HCT116 (cell line): ENCODE measurements around the gene NEB. TPM values are rescaled to one million over a fixed set of nuclear protein-coding genes. Genes with fewer than 3 reads are reported as not detected.

Experiments
- ATAC-seq: fragments of 200-7000 bp; cut with Tn5 transposase; 2 replicates; pipeline ENCODE4 v1.9.1; 2020; ENCODE audit warnings: mild to moderate bottlenecking, moderate library complexity
- BruUV-seq: library from RNA; stranded (reverse); fragments of 400-500 nt; replicated peaks from 2 replicates; lab custom pipeline; 2021; lab: Mats Ljungman, UMichigan
- CTCF ChIA-PET: fragments of 300-600 bp; sonication (Branson Sonifier 250); formaldehyde crosslinking; loops from one replicate; lab custom pipeline; 2021; ENCODE audit warnings: antibody characterized with exemption; lab: Charles Lee
- POLR2A ChIA-PET: fragments of 300-600, 350-600 bp; sonication (Branson Sonifier 250); formaldehyde crosslinking; loops from one replicate; lab custom pipeline; 2021; ENCODE audit warnings: antibody characterized with exemption; lab: Charles Lee
- RAD21 ChIA-PET, 2 experiments: fragments of 300-600 bp; sonication (Branson Sonifier 250); formaldehyde crosslinking; loops; one replicate each; lab custom pipeline; 2023; ENCODE audit warnings: low total read pairs in 2 of 2; ENCODE audit not compliant: uncharacterized antibody in 2 of 2, unreplicated experiment in 2 of 2, low non-redundant PET in 1 of 2; lab: Charles Lee
- DNase-seq: peaks from one replicate; pipeline ENCODE4 v3.0.0-alpha.2; 2010; ENCODE audit warnings: low read depth, low spot score
- H2AFZ ChIP-seq: fragments of 200-600 bp; shearing (Covaris generic), sonication (generic); 2 replicates; pipeline ENCODE4 v1.6.1; 2017; ENCODE audit warnings: low read depth, mixed run types, mixed read lengths, antibody characterized with exemption, low read length; ENCODE audit not compliant: poor library complexity, severe bottlenecking
- H3K27ac ChIP-seq: 2 replicates; pipeline ENCODE4 v1.5.1; 2012; ENCODE audit warnings: low read depth, low read length
- H3K27me3 ChIP-seq: fragments of 200-600 bp; sonication (generic); 2 replicates; pipeline ENCODE4 v1.6.1; 2016; ENCODE audit warnings: mixed run types, low read length, mixed read lengths; ENCODE audit not compliant: insufficient read depth
- H3K36me3 ChIP-seq, 2 experiments: fragments of 200-500 bp in 1 of 2; fragments of 200-600 bp in 1 of 2; sonication (Bioruptor generic) in 1 of 2; sonication (generic) in 1 of 2; 2 replicates each; pipeline versions ENCODE4 v1.5.1 to v1.6.1; 2014 to 2016; ENCODE audit warnings: low read length in 2 of 2, inconsistent platforms in 1 of 2, mixed read lengths in 1 of 2, mixed run types in 1 of 2; ENCODE audit not compliant: insufficient read depth in 2 of 2, control insufficient read depth in 1 of 2
- H3K4me1 ChIP-seq, 2 experiments: fragments of 200-600 bp in 1 of 2; sonication (generic) in 1 of 2; 2 replicates each; pipeline versions ENCODE4 v1.5.1 to v1.6.1; 2012 to 2017; ENCODE audit warnings: low read length in 2 of 2, inconsistent platforms in 1 of 2, mild to moderate bottlenecking in 1 of 2, mixed read lengths in 1 of 2, mixed run types in 1 of 2, moderate library complexity in 1 of 2; ENCODE audit not compliant: insufficient read depth in 2 of 2, control insufficient read depth in 1 of 2
- H3K4me2 ChIP-seq: fragments of 200-600 bp; sonication (generic); 2 replicates; pipeline ENCODE4 v1.6.1; 2017; ENCODE audit warnings: mixed run types, low read length, mixed read lengths
- H3K4me3 ChIP-seq, 2 experiments: fragments of 200-600 bp in 1 of 2; sonication (generic) in 1 of 2; replicated peaks in 1 of 2; 2 replicates each; pipeline ENCODE4 v1.5.1; 2011 to 2016; ENCODE audit warnings: low read length in 2 of 2, control low read depth in 1 of 2, low read depth in 1 of 2, mild to moderate bottlenecking in 1 of 2, mixed read lengths in 1 of 2, mixed run types in 1 of 2
- H3K79me2 ChIP-seq: fragments of 200-600 bp; sonication (generic); 2 replicates; pipeline ENCODE4 v1.6.1; 2017; ENCODE audit warnings: mild to moderate bottlenecking, mixed run types, low read length, moderate library complexity, mixed read lengths; ENCODE audit not compliant: insufficient read depth
- H3K9ac ChIP-seq: fragments of 200-600 bp; sonication (generic); 2 replicates; pipeline ENCODE4 v1.6.1; 2016; ENCODE audit warnings: low read length, mixed read lengths
- H3K9me2 ChIP-seq: fragments of 200-600 bp; sonication (generic), shearing (Covaris generic); 2 replicates; pipeline ENCODE4 v1.6.1; 2017; ENCODE audit warnings: mixed run types, mild to moderate bottlenecking, moderate library complexity; ENCODE audit not compliant: insufficient read depth
- H3K9me3 ChIP-seq, 2 experiments: fragments of 200-500 bp in 1 of 2; fragments of 200-600 bp in 1 of 2; sonication (Bioruptor generic) in 1 of 2; sonication (generic) in 1 of 2; 2 replicates each; pipeline ENCODE4 v1.6.1; 2014 to 2017; ENCODE audit warnings: low read length in 2 of 2, mixed read lengths in 2 of 2, inconsistent platforms in 1 of 2, low read depth in 1 of 2, mild to moderate bottlenecking in 1 of 2, mixed run types in 1 of 2, moderate library complexity in 1 of 2; ENCODE audit not compliant: control insufficient read depth in 1 of 2, insufficient read depth in 1 of 2
- H4K20me1 ChIP-seq: fragments of 200-600 bp; sonication (generic), shearing (Covaris generic); 2 replicates; pipeline ENCODE4 v1.6.1; 2017; ENCODE audit warnings: mixed run types, mild to moderate bottlenecking, moderate library complexity; ENCODE audit not compliant: insufficient read depth
- CTCF ChIP-seq, 3 experiments: fragments of 200-600 bp in 1 of 3; sonication (generic) in 1 of 3; IDR thresholded peaks in 2 of 3; conservative IDR thresholded peaks in 1 of 3; 2 replicates each; pipeline ENCODE4 v1.5.1; 2012 to 2017; ENCODE audit warnings: low read depth in 2 of 3, low read length in 2 of 3, antibody characterized with exemption in 1 of 3, borderline replicate concordance in 1 of 3, control low read depth in 1 of 3, mild to moderate bottlenecking in 1 of 3, mixed read lengths in 1 of 3, mixed run types in 1 of 3, moderate library complexity in 1 of 3; ENCODE audit not compliant: insufficient read depth in 1 of 3
- EGR1 ChIP-seq: IDR thresholded peaks from 2 replicates; pipeline ENCODE4 v1.6.1; 2012; ENCODE audit warnings: low read depth
- ELF1 ChIP-seq: IDR thresholded peaks from 2 replicates; pipeline ENCODE4 v1.6.1; 2012; ENCODE audit warnings: low read depth, borderline replicate concordance
- EZH2phosphoT487 ChIP-seq: fragments of 200-600 bp; IDR thresholded peaks from 2 replicates; pipeline ENCODE4 v1.6.1; 2018; ENCODE audit warnings: antibody characterized with exemption, borderline replicate concordance
- FOSL1 ChIP-seq: IDR thresholded peaks from 2 replicates; pipeline ENCODE4 v1.6.1; 2012; ENCODE audit warnings: low read depth
- JUND ChIP-seq: IDR thresholded peaks from 2 replicates; pipeline ENCODE4 v1.6.1; 2012
- YY1 ChIP-seq: IDR thresholded peaks from 2 replicates; pipeline ENCODE4 v1.6.1; 2011; ENCODE audit warnings: low read length, low read depth, moderate library complexity, mild to moderate bottlenecking; ENCODE audit not compliant: insufficient replicate concordance; ENCODE audit errors: extremely low read depth
- ZBTB33 ChIP-seq: IDR thresholded peaks from 2 replicates; pipeline ENCODE4 v1.6.1; 2011; ENCODE audit warnings: mild to moderate bottlenecking, low read length, moderate library complexity; ENCODE audit not compliant: insufficient replicate concordance; ENCODE audit errors: extremely low read depth
- intact Hi-C: fragments of 100-400 bp; cut with micrococcal nuclease; formaldehyde crosslinking; loops from 2 replicates; pipeline ENCODE4 v1.10.0; 2022
- total RNA-seq: library from RNA; stranded (reverse); gene quantifications from one replicate; pipeline ENCODE4 v1.2.1, GENCODE V29; 2021; ENCODE audit not compliant: unreplicated experiment
- TF ChIP-seq, protein P1 (sequence below): IDR thresholded peaks from 2 replicates; pipeline ENCODE4 v1.6.1; 2012
- TF ChIP-seq, protein P2 (sequence below): IDR thresholded peaks from 2 replicates; pipeline ENCODE4 v1.6.1; 2012; ENCODE audit warnings: low read depth

NEB gene
- total RNA-seq, 1 experiment from 2014 or later: 0.34 TPM

- RAD21 ChIA-PET: no interaction called here
- Histone ChIP-seq H3K27me3 (no peaks in the 10 kb centered on the region), H3K79me2 (no peaks in the 10 kb centered on the region), H3K9me3 (no peaks in the 10 kb centered on the region), H3K4me3 (no peak overlapping the region), H4K20me1 (no peaks in the 10 kb centered on the region), H3K4me2 (no peak overlapping the region), H3K9ac (no peak overlapping the region), H3K36me3 (no peaks in the 10 kb centered on the region), H3K9me2 (no peaks in the 10 kb centered on the region), H3K4me1 (no peaks in the 10 kb centered on the region), H2AFZ (no peak overlapping the region), H3K27ac (no peak overlapping the region)
- DNase-seq (no peak), ATAC-seq (no peak)
- no TSS peak for BruUV-seq
- POLR2A ChIA-PET: no interaction called here
- CTCF ChIA-PET: no interaction called here
- no peak for TF ChIP-seq JUND
- TF ChIP-seq, protein P1, sequence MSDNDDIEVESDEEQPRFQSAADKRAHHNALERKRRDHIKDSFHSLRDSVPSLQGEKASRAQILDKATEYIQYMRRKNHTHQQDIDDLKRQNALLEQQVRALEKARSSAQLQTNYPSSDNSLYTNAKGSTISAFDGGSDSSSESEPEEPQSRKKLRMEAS: no peak
- TF ChIP-seq ELF1: no peak
- TF ChIP-seq YY1: no peak
- no peak for TF ChIP-seq EGR1
- TF ChIP-seq EZH2phosphoT487: no peak
- TF ChIP-seq, protein P2, sequence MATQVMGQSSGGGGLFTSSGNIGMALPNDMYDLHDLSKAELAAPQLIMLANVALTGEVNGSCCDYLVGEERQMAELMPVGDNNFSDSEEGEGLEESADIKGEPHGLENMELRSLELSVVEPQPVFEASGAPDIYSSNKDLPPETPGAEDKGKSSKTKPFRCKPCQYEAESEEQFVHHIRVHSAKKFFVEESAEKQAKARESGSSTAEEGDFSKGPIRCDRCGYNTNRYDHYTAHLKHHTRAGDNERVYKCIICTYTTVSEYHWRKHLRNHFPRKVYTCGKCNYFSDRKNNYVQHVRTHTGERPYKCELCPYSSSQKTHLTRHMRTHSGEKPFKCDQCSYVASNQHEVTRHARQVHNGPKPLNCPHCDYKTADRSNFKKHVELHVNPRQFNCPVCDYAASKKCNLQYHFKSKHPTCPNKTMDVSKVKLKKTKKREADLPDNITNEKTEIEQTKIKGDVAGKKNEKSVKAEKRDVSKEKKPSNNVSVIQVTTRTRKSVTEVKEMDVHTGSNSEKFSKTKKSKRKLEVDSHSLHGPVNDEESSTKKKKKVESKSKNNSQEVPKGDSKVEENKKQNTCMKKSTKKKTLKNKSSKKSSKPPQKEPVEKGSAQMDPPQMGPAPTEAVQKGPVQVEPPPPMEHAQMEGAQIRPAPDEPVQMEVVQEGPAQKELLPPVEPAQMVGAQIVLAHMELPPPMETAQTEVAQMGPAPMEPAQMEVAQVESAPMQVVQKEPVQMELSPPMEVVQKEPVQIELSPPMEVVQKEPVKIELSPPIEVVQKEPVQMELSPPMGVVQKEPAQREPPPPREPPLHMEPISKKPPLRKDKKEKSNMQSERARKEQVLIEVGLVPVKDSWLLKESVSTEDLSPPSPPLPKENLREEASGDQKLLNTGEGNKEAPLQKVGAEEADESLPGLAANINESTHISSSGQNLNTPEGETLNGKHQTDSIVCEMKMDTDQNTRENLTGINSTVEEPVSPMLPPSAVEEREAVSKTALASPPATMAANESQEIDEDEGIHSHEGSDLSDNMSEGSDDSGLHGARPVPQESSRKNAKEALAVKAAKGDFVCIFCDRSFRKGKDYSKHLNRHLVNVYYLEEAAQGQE: no peak
- no peak for TF ChIP-seq CTCF (IDR thresholded peaks at IDR 0.05 in 2 of 3, conservative IDR thresholded peaks at IDR 0.05 in 1 of 3; ENCODE audit: borderline replicate concordance in 1 of 3, insufficient read depth in 1 of 3, low read depth in 2 of 3, low read length in 2 of 3)
- no peak for TF ChIP-seq FOSL1
- TF ChIP-seq ZBTB33: no peak
- intact Hi-C loops: no loop called here
Observed at GRCh38 chr2:151758744-151759143, 24.5 kb upstream of the NEB start.
